Measurements from ENCODE around the gene SLC34A1.
A peak's percentile ranks its signal among the peaks of the same experiment; 100 is the strongest.

SLC34A1 gene

DNA sequence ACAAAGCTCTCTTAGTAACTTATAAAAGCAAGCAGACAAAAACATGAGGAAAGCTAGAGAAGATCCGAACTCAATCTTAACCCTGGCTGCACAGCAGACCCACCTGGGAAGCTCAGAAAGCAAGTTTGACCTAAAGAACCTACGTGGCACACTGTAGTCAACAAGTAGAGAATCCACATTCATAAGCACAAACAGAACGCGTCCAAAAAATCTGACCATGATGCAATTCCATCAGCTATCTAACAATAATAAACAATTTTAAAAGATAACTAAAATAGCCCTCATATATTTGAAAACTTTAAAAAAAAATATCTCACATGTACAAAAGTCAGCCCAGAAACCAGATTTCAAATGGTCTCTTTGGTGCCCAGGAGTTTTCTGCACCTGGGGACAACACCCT lies 37.4 kb upstream of the SLC34A1 start:
- H3K9ac ChIP-seq (ENCODE audit: low read length), result no peak overlapping the region
- no peak overlapping the region for H3K18ac ChIP-seq (ENCODE audit: low read length)
- H3K4ac ChIP-seq (ENCODE audit: low read depth, low read length), result no peak overlapping the region
- H3K23ac ChIP-seq (ENCODE audit: low read length), result no peak overlapping the region
- H4K5ac ChIP-seq (ENCODE audit: low read length), result no peak overlapping the region
- no peak overlapping the region for H4K8ac ChIP-seq (ENCODE audit: low read depth, low read length)
- no peaks in the 10 kb centered on the region for H3K27me3 ChIP-seq (ENCODE audit: insufficient read depth, low read length, poor library complexity)
- H3K4me1 ChIP-seq (ENCODE audit: control insufficient read depth, low read depth, low read length), result peaks cover 4% of the 10 kb centered on the region
- H2AK5ac ChIP-seq (ENCODE audit: low read length), result no peak overlapping the region
- H3K56ac ChIP-seq (ENCODE audit: low read length), result no peak overlapping the region
- H2BK120ac ChIP-seq (ENCODE audit: low read depth, low read length), result no peak overlapping the region
- peaks cover 40% of the 10 kb centered on the region for H3K79me2 ChIP-seq (ENCODE audit: control insufficient read depth, insufficient read depth, low read length)
- H3K4me2 ChIP-seq (ENCODE audit: low read length), result no peak overlapping the region
- WGBS (ENCODE audit: extremely low coverage, insufficient coverage, low lambda C conversion rate), result no CpG with 5 or more reads among the region's 4 CpGs
- no peak overlapping the region for H3K27ac ChIP-seq (ENCODE audit: low read depth, low read length)
- no peak overlapping the region for H3K4me3 ChIP-seq (ENCODE audit: low read length)
- H2BK5ac ChIP-seq (ENCODE audit: low read length), result no peak overlapping the region
- H3K79me1 ChIP-seq (ENCODE audit: low read length), result peaks cover 27% of the 10 kb centered on the region
- no peaks in the 10 kb centered on the region for H3K36me3 ChIP-seq (ENCODE audit: control insufficient read depth, insufficient read depth, low read length)
- no peak for DNase-seq
- no peak overlapping the region for H2BK15ac ChIP-seq (replicated peaks; ENCODE audit: low read depth)

DNA sequence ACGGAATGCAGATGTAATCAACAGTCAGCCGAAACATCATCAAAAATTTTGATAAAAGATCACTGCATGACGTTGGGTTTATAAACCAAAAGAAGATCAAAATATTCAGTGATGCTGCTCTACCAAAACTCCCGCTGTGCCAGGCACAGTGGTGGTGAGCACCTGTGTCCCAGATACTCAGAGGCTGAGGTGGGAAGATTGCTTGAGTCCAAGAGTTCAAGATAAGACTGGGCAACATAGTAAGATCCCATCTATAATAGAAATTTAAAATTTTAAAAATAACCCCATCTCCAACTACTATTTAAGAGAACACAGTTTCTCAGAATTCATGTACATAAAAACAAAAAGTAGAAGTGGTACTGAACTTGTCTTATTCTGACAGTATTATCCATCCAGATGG lies 36.5 kb upstream of the SLC34A1 start:
- no peak overlapping the region for H3K4me2 ChIP-seq (ENCODE audit: low read length)
- no peak overlapping the region for H4K8ac ChIP-seq (ENCODE audit: low read depth, low read length)
- no peaks in the 10 kb centered on the region for H3K36me3 ChIP-seq (ENCODE audit: control insufficient read depth, insufficient read depth, low read length)
- no peak overlapping the region for H3K27ac ChIP-seq (ENCODE audit: low read depth, low read length)
- H3K79me2 ChIP-seq (ENCODE audit: control insufficient read depth, insufficient read depth, low read length), result peaks cover 40% of the 10 kb centered on the region
- no peak overlapping the region for H2AK5ac ChIP-seq (ENCODE audit: low read length)
- DNase-seq, result no peak
- peaks cover 4% of the 10 kb centered on the region for H3K4me1 ChIP-seq (ENCODE audit: control insufficient read depth, low read depth, low read length)
- H4K5ac ChIP-seq (ENCODE audit: low read length), result no peak overlapping the region
- H2BK120ac ChIP-seq (ENCODE audit: low read depth, low read length), result no peak overlapping the region
- no peak overlapping the region for H3K9ac ChIP-seq (ENCODE audit: low read length)
- H3K23ac ChIP-seq (ENCODE audit: low read length), result no peak overlapping the region
- H3K27me3 ChIP-seq (ENCODE audit: insufficient read depth, low read length, poor library complexity), result no peaks in the 10 kb centered on the region
- no CpG with 5 or more reads among the region's 4 CpGs for WGBS (ENCODE audit: extremely low coverage, insufficient coverage, low lambda C conversion rate)
- H3K56ac ChIP-seq (ENCODE audit: low read length), result no peak overlapping the region
- H3K79me1 ChIP-seq (ENCODE audit: low read length), result peaks cover 27% of the 10 kb centered on the region
- no peak overlapping the region for H2BK15ac ChIP-seq (replicated peaks; ENCODE audit: low read depth)
- H3K18ac ChIP-seq (ENCODE audit: low read length), result no peak overlapping the region
- H3K4me3 ChIP-seq (ENCODE audit: low read length), result no peak overlapping the region
- H2BK5ac ChIP-seq (ENCODE audit: low read length), result no peak overlapping the region
- H3K4ac ChIP-seq (ENCODE audit: low read depth, low read length), result no peak overlapping the region

DNA sequence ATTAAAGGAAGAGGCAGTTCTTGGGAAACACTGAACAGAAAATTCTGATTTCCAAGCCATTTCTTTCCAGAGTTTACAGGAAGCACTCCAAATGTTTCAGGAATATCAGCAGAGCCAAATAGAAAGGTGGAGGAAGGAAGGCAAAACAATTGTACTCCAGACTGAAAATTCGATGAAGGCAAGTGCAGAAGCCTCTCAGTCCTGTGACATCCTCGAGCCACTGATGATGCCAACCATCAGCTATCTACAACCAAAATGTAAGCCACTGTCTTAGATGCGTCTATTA lies 34.9 kb upstream of the SLC34A1 start:
- Histone ChIP-seq H3K4me2 (ENCODE audit: low read length) (no peak overlapping the region), H2BK5ac (ENCODE audit: low read length) (no peak overlapping the region), H3K4me1 (ENCODE audit: control insufficient read depth, low read depth, low read length) (peaks cover 4% of the 10 kb centered on the region), H4K5ac (ENCODE audit: low read length) (no peak overlapping the region), H3K27ac (ENCODE audit: low read depth, low read length) (no peak overlapping the region), H4K8ac (ENCODE audit: low read depth, low read length) (no peak overlapping the region), H3K79me2 (ENCODE audit: control insufficient read depth, insufficient read depth, low read length) (peaks cover 38% of the 10 kb centered on the region), H3K23ac (ENCODE audit: low read length) (no peak overlapping the region), H3K27me3 (ENCODE audit: insufficient read depth, low read length, poor library complexity) (no peaks in the 10 kb centered on the region), H3K9ac (ENCODE audit: low read length) (no peak overlapping the region), H3K79me1 (ENCODE audit: low read length) (peaks cover 26% of the 10 kb centered on the region), H3K4ac (ENCODE audit: low read depth, low read length) (no peak overlapping the region), H2BK120ac (ENCODE audit: low read depth, low read length) (no peak overlapping the region), H3K36me3 (ENCODE audit: control insufficient read depth, insufficient read depth, low read length) (no peaks in the 10 kb centered on the region), H2AK5ac (ENCODE audit: low read length) (no peak overlapping the region), H3K18ac (ENCODE audit: low read length) (no peak overlapping the region), H3K56ac (ENCODE audit: low read length) (no peak overlapping the region), H3K4me3 (ENCODE audit: low read length) (no peak overlapping the region), H2BK15ac (replicated peaks; ENCODE audit: low read depth) (no peak overlapping the region)
- no CpG with 5 or more reads among the region's 3 CpGs for WGBS (ENCODE audit: extremely low coverage, insufficient coverage, low lambda C conversion rate)
- DNase-seq, result no peak

DNA sequence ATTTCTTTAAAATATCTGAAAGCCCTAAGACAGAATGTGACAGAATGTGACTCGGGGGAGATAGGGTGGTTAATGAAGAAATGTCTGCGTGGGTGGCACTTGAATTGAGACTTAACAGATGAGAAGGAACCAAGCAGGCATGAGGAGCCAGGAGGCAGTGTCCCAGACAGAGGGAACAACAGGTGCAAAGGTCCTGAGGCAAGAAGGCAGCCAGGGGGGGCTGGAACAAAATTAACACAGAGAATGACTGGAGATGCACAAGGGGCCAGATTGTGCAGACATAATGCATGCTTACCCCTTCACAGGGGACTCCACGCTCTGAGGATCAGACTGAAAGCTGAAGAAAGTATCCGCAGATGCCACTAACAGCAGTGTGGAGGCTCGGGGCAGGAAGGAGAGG lies 34.5 kb upstream of the SLC34A1 start:
- H3K79me1 ChIP-seq (ENCODE audit: low read length), result peaks cover 26% of the 10 kb centered on the region
- no peak overlapping the region for H3K23ac ChIP-seq (ENCODE audit: low read length)
- H3K4me3 ChIP-seq (ENCODE audit: low read length), result no peak overlapping the region
- no peak overlapping the region for H3K56ac ChIP-seq (ENCODE audit: low read length)
- no peak overlapping the region for H2BK120ac ChIP-seq (ENCODE audit: low read depth, low read length)
- H3K27me3 ChIP-seq (ENCODE audit: insufficient read depth, low read length, poor library complexity), result no peaks in the 10 kb centered on the region
- no peaks in the 10 kb centered on the region for H3K36me3 ChIP-seq (ENCODE audit: control insufficient read depth, insufficient read depth, low read length)
- H3K27ac ChIP-seq (ENCODE audit: low read depth, low read length), result no peak overlapping the region
- H4K5ac ChIP-seq (ENCODE audit: low read length), result no peak overlapping the region
- peaks cover 4% of the 10 kb centered on the region for H3K4me1 ChIP-seq (ENCODE audit: control insufficient read depth, low read depth, low read length)
- no peak for DNase-seq
- no peak overlapping the region for H2AK5ac ChIP-seq (ENCODE audit: low read length)
- H2BK15ac ChIP-seq (replicated peaks; ENCODE audit: low read depth), result no peak overlapping the region
- no peak overlapping the region for H2BK5ac ChIP-seq (ENCODE audit: low read length)
- H3K4ac ChIP-seq (ENCODE audit: low read depth, low read length), result no peak overlapping the region
- H4K8ac ChIP-seq (ENCODE audit: low read depth, low read length), result no peak overlapping the region
- peaks cover 38% of the 10 kb centered on the region for H3K79me2 ChIP-seq (ENCODE audit: control insufficient read depth, insufficient read depth, low read length)
- no CpG with 5 or more reads among the region's 5 CpGs for WGBS (ENCODE audit: extremely low coverage, insufficient coverage, low lambda C conversion rate)
- H3K4me2 ChIP-seq (ENCODE audit: low read length), result no peak overlapping the region
- H3K18ac ChIP-seq (ENCODE audit: low read length), result no peak overlapping the region
- no peak overlapping the region for H3K9ac ChIP-seq (ENCODE audit: low read length)

DNA sequence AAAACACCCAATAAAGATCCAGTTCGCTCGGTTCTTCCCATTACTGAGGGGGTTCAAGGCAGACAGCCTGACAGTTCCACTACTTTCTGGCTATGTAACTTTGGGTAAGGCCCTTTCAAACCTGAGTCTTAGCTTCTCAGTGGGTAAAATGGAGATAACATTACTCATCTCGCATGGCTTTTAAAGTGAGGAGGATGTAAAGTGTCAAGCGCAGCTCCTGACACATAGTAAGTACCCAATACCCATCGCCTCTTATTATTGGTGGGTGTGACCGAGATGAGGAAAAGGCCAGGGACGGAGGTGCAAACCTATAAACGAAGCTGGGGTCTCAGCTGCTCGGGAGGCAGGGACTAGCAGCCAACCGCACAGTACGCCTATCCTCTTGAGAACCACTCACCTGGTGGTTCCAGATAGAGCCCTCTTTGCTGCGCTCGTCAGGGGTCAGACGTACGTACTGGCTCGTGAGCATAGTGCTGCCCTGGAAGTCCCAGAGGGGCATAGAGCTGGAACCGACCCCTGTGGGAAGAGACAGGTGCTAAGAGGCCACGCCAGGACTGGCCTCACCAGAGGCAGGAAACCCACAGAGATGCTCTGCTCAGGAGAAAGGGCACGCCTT lies 33.4 kb upstream of the SLC34A1 start:
- Histone ChIP-seq H2BK120ac (ENCODE audit: low read depth, low read length) (no peak overlapping the region), H2AK5ac (ENCODE audit: low read length) (peak overlapping the region; percentile 97), H3K36me3 (ENCODE audit: control insufficient read depth, insufficient read depth, low read length) (no peaks in the 10 kb centered on the region), H3K4me1 (ENCODE audit: control insufficient read depth, low read depth, low read length) (peaks cover 4% of the 10 kb centered on the region), H3K18ac (ENCODE audit: low read length) (no peak overlapping the region), H3K79me1 (ENCODE audit: low read length) (peaks cover 26% of the 10 kb centered on the region), H3K4ac (ENCODE audit: low read depth, low read length) (peak overlapping the region; percentile 28), H3K4me3 (ENCODE audit: low read length) (peak overlapping the region; percentile 99), H2BK5ac (ENCODE audit: low read length) (peak overlapping the region; percentile 27), H3K79me2 (ENCODE audit: control insufficient read depth, insufficient read depth, low read length) (peaks cover 36% of the 10 kb centered on the region), H3K4me2 (ENCODE audit: low read length) (peak overlapping the region; percentile 98), H3K56ac (ENCODE audit: low read length) (peak overlapping the region; percentile 99), H3K9ac (ENCODE audit: low read length) (peak overlapping the region; percentile 96), H2BK15ac (replicated peaks; ENCODE audit: low read depth) (no peak overlapping the region), H3K27ac (ENCODE audit: low read depth, low read length) (no peak overlapping the region), H4K5ac (ENCODE audit: low read length) (peak overlapping the region; percentile 72), H4K8ac (ENCODE audit: low read depth, low read length) (no peak overlapping the region), H3K23ac (ENCODE audit: low read length) (peak overlapping the region; percentile 74), H3K27me3 (ENCODE audit: insufficient read depth, low read length, poor library complexity) (no peaks in the 10 kb centered on the region)
- no CpG with 5 or more reads among the region's 19 CpGs for WGBS (ENCODE audit: extremely low coverage, insufficient coverage, low lambda C conversion rate)
- peak; percentile 34 for DNase-seq

Measured in mesendoderm (in vitro differentiated cells).